H1 (cell line): ENCODE results near the gene ENTPD6. TPM values are rescaled to one million over a fixed set of nuclear protein-coding genes. Genes with fewer than 3 reads are reported as not detected.
"Not testable (repeated sequence)": the region's sequence is repeated elsewhere in the genome, so short reads cannot be mapped to it uniquely, and the experiment has no call there.

ENCODE experiments used
- CTCF ChIA-PET: fragments of 300-600 bp; sonication (Branson Sonifier 250); formaldehyde crosslinking; loops from one replicate; lab custom pipeline; 2021; ENCODE audit not compliant: partially characterized antibody; lab: Charles Lee
- POLR2A ChIA-PET: fragments of 300-600 bp; sonication (Branson Sonifier 250); formaldehyde crosslinking; loops from one replicate; lab custom pipeline; 2021; ENCODE audit warnings: inconsistent platforms; ENCODE audit not compliant: partially characterized antibody; lab: Charles Lee
- DNase-seq, 2 experiments: peaks; one replicate each; pipeline versions ENCODE4 v3.0.0 to v3.0.0-alpha.2; 2010 to 2022; ENCODE audit warnings: low spot score in 2 of 2, low read depth in 1 of 2, mixed read lengths in 1 of 2
- FAIRE-seq: peaks from 2 replicates; lab custom pipeline; 2011; peaks lifted over from hg19 to GRCh38; lab: Jason Lieb, UNC
- H2AFZ ChIP-seq: 2 replicates; pipeline ENCODE4 v1.8.1; 2012; ENCODE audit warnings: low read length, inconsistent platforms
- H2AK5ac ChIP-seq: 2 replicates; pipeline ENCODE4 v1.6.1; 2013; ENCODE audit warnings: low read depth, low read length
- H2BK120ac ChIP-seq: replicated peaks from 2 replicates; pipeline ENCODE3; 2013; ENCODE audit warnings: low read depth, low read length, inconsistent platforms
- H2BK12ac ChIP-seq: 2 replicates; pipeline ENCODE4 v1.6.1; 2013; ENCODE audit warnings: low read depth, low read length
- H2BK15ac ChIP-seq: 2 replicates; pipeline ENCODE4 v1.6.1; 2013; ENCODE audit warnings: low read length
- H2BK20ac ChIP-seq: 2 replicates; pipeline ENCODE4 v1.6.1; 2013; ENCODE audit warnings: low read length
- H2BK5ac ChIP-seq: 2 replicates; pipeline ENCODE4 v1.6.1; 2013; ENCODE audit warnings: low read depth, low read length
- H3K14ac ChIP-seq: 2 replicates; pipeline ENCODE4 v1.6.1; 2013; ENCODE audit warnings: inconsistent platforms; ENCODE audit not compliant: insufficient read length
- H3K18ac ChIP-seq: 2 replicates; pipeline ENCODE4 v1.6.1; 2013; ENCODE audit warnings: low read length; ENCODE audit errors: extremely low read depth
- H3K23ac ChIP-seq: 2 replicates; pipeline ENCODE4 v1.6.1; 2013; ENCODE audit warnings: inconsistent platforms; ENCODE audit not compliant: insufficient read length
- H3K23me2 ChIP-seq: 2 replicates; pipeline ENCODE4 v1.6.1; 2013; ENCODE audit warnings: low read depth, low read length
- H3K27ac ChIP-seq: 2 replicates; pipeline ENCODE4 v1.6.1; 2011; ENCODE audit warnings: low read depth, low read length, inconsistent platforms
- H3K27me3 ChIP-seq, 4 experiments: replicated peaks in 1 of 4; 1 replicate in 1 of 4; 2 replicates in 3 of 4; pipeline versions ENCODE4 v1.6.1 to v1.8.1; 2011 to 2013; ENCODE audit warnings: low read length in 3 of 4, mild to moderate bottlenecking in 3 of 4, inconsistent platforms in 2 of 4, mixed read lengths in 2 of 4, moderate library complexity in 1 of 4; ENCODE audit not compliant: control insufficient read depth in 3 of 4, insufficient read depth in 3 of 4; ENCODE audit errors: extremely low read depth in 1 of 4
- H3K36me3 ChIP-seq, 4 experiments: 2 replicates each; pipeline versions ENCODE4 v1.6.1 to v1.8.1; 2011 to 2013; ENCODE audit warnings: mild to moderate bottlenecking in 4 of 4, low read length in 3 of 4, moderate library complexity in 2 of 4, control low read depth in 1 of 4, inconsistent platforms in 1 of 4; ENCODE audit not compliant: insufficient read depth in 4 of 4, control insufficient read depth in 2 of 4
- H3K4ac ChIP-seq: replicated peaks from 2 replicates; pipeline ENCODE3; 2013; ENCODE audit warnings: low read length, low read depth, mixed read lengths, inconsistent platforms; ENCODE audit not compliant: insufficient read length
- H3K4me1 ChIP-seq, 4 experiments: replicated peaks in 1 of 4; 1 replicate in 1 of 4; 2 replicates in 3 of 4; pipeline versions ENCODE4 v1.6.1 to v1.8.1; 2011 to 2013; ENCODE audit warnings: low read length in 3 of 4, inconsistent platforms in 2 of 4, mixed read lengths in 1 of 4; ENCODE audit not compliant: insufficient read depth in 4 of 4, control insufficient read depth in 3 of 4
- H3K4me2 ChIP-seq, 2 experiments: 2 replicates each; pipeline versions ENCODE4 v1.6.1 to v1.8.1; 2011 to 2013; ENCODE audit warnings: low read depth in 2 of 2, low read length in 2 of 2, control low read depth in 1 of 2, inconsistent platforms in 1 of 2, mild to moderate bottlenecking in 1 of 2; ENCODE audit not compliant: insufficient read depth in 1 of 2
- H3K4me3 ChIP-seq, 4 experiments: fragments of 200-600, 300-600 bp in 1 of 4; sonication (generic), shearing (Covaris generic), sonication (Bioruptor Twin) in 1 of 4; 2 replicates each; pipeline versions ENCODE4 v1.5.1 to v1.8.1; 2011 to 2016; ENCODE audit warnings: low read length in 4 of 4, low read depth in 3 of 4, control low read depth in 2 of 4, inconsistent platforms in 2 of 4, mild to moderate bottlenecking in 2 of 4, mixed read lengths in 1 of 4, moderate library complexity in 1 of 4; ENCODE audit not compliant: insufficient read depth in 2 of 4; ENCODE audit errors: extremely low read depth in 1 of 4
- H3K56ac ChIP-seq: replicated peaks from 2 replicates; pipeline ENCODE3; 2013; ENCODE audit warnings: low read depth, mild to moderate bottlenecking, mixed read lengths, low read length, inconsistent platforms; ENCODE audit not compliant: insufficient read length
- H3K79me1 ChIP-seq: 2 replicates; pipeline ENCODE4 v1.6.1; 2013; ENCODE audit warnings: low read depth, low read length, control low read depth
- H3K79me2 ChIP-seq, 2 experiments: 2 replicates each; pipeline versions ENCODE4 v1.6.1 to v1.8.1; 2012 to 2013; ENCODE audit warnings: low read length in 2 of 2, mild to moderate bottlenecking in 2 of 2, inconsistent platforms in 1 of 2; ENCODE audit not compliant: insufficient read depth in 2 of 2, control insufficient read depth in 1 of 2
- H3K9ac ChIP-seq, 4 experiments: replicated peaks in 1 of 4; 1 replicate in 1 of 4; 2 replicates in 3 of 4; pipeline versions ENCODE4 v1.6.1 to v1.8.1; 2011 to 2013; ENCODE audit warnings: low read depth in 3 of 4, low read length in 3 of 4, control low read depth in 2 of 4, mild to moderate bottlenecking in 2 of 4, moderate library complexity in 2 of 4, inconsistent platforms in 1 of 4; ENCODE audit errors: extremely low read depth in 1 of 4
- H3K9me3 ChIP-seq, 2 experiments: 2 replicates each; pipeline versions ENCODE4 v1.6.1 to v1.8.1; 2012 to 2013; ENCODE audit warnings: mild to moderate bottlenecking in 2 of 2, moderate library complexity in 2 of 2, control low read depth in 1 of 2, inconsistent platforms in 1 of 2, low read depth in 1 of 2, low read length in 1 of 2, mixed read lengths in 1 of 2; ENCODE audit not compliant: insufficient read depth in 2 of 2
- H4K20me1 ChIP-seq, 2 experiments: replicated peaks in 1 of 2; 2 replicates each; pipeline versions ENCODE3 to v1.8.1; 2011 to 2013; ENCODE audit warnings: inconsistent platforms in 2 of 2, low read length in 2 of 2, mild to moderate bottlenecking in 1 of 2; ENCODE audit not compliant: insufficient read depth in 2 of 2, control insufficient read depth in 1 of 2
- H4K5ac ChIP-seq: 2 replicates; pipeline ENCODE4 v1.6.1; 2013; ENCODE audit warnings: low read length, low read depth, mixed read lengths, inconsistent platforms; ENCODE audit not compliant: insufficient read length
- H4K8ac ChIP-seq: 2 replicates; pipeline ENCODE4 v1.8.0; 2013; ENCODE audit warnings: mild to moderate bottlenecking, moderate library complexity, low read length, inconsistent platforms; ENCODE audit not compliant: insufficient read depth; ENCODE audit errors: extremely low read depth
- H4K91ac ChIP-seq: replicated peaks from 2 replicates; pipeline ENCODE3; 2013; ENCODE audit warnings: low read length, mixed read lengths, inconsistent platforms; ENCODE audit not compliant: insufficient read length
- WGBS, 2 experiments: shearing (Covaris generic) in 1 of 2; methylation state at CpG; one replicate each; pipeline versions ENCODE4 v1.1.6 to v1.1.7; 2013 to 2015; ENCODE audit warnings: low lambda C conversion rate in 2 of 2, mixed read lengths in 2 of 2, inconsistent platforms in 1 of 2, low coverage in 1 of 2, missing lambda C conversion rate in 1 of 2; ENCODE audit not compliant: insufficient replicate concordance in 2 of 2, insufficient coverage in 1 of 2, insufficient read length in 1 of 2; ENCODE audit errors: extremely low coverage in 1 of 2, missing lambda C conversion rate in 1 of 2; 5-methylcytosine and 5-hydroxymethylcytosine counted together
- polyA plus RNA-seq, 7 experiments: library from polyadenylated mRNA; depleted of rRNA in 3 of 7; stranded (reverse) in 5 of 7; unstranded in 2 of 7; fragments of >200 nt in 5 of 7; fragments of 200-250 nt in 2 of 7; gene quantifications; 1 replicate in 5 of 7; 2 replicates in 1 of 7; 4 replicates in 1 of 7; pipeline versions ENCODE4 v1.2.1 to v1.2.3, GENCODE V29; 2011 to 2013; ENCODE audit warnings: missing spikeins in 2 of 7, mixed read lengths in 2 of 7
- total RNA-seq: library from RNA; stranded (reverse); fragmentation: NEBNext Ultra II Directional; extraction: Animal tissue kit (Norgen Biotek cat#: 25700); gene quantifications from 2 replicates; pipeline ENCODE4 v1.2.1, GENCODE V29; 2021

Gene ENTPD6
- total and polyA plus RNA-seq, 2 of the 8 experiments (the other 6 are each of a cell fraction or from before 2014, with no cell fraction given), result 47.8 to 57.3 TPM

GRCh38 chr20:25260770-25261437 is 65.4 kb downstream of the ENTPD6 start:
- WGBS, 2 experiments, result 90% methylated on average over 16 of the region's 16 CpGs; no CpG with 5 or more reads in 1 of the 2 experiments
- not testable (repeated sequence) for H2BK20ac ChIP-seq, H3K9me3 ChIP-seq, H2BK12ac ChIP-seq, H3K4me1 ChIP-seq, H3K27ac ChIP-seq, H3K56ac ChIP-seq, H3K4me3 ChIP-seq, H3K18ac ChIP-seq, H4K8ac ChIP-seq, H3K4me2 ChIP-seq, H4K20me1 ChIP-seq, H3K23me2 ChIP-seq, H3K9ac ChIP-seq, H2BK120ac ChIP-seq, H4K5ac ChIP-seq, H3K23ac ChIP-seq, H2BK5ac ChIP-seq, H3K14ac ChIP-seq, FAIRE-seq, H2BK15ac ChIP-seq, H3K27me3 ChIP-seq, H3K4ac ChIP-seq, H4K91ac ChIP-seq, H3K79me2 ChIP-seq, H2AK5ac ChIP-seq, H2AFZ ChIP-seq
- H3K36me3 ChIP-seq, result peaks cover 2 to 17% (median 9%) of the 10 kb centered on the region in 4 experiments; a peak in 3 of 8 replicates
- POLR2A ChIA-PET, result interaction anchor here (1.5 to 2.1 kb wide), 2 partner anchors 11 to 13 kb away, joined by 4 to 6 read pairs; partner anchors contain the start of gene PYGB
- CTCF ChIA-PET, result interaction anchor here (1.2 kb wide), 1 partner anchor 12 kb away, joined by 4 read pairs; no protein-coding TSS in a partner anchor
- peaks cover 10% of the 10 kb centered on the region for H3K79me1 ChIP-seq
- DNase-seq, result peak in 1 of 2 experiments; percentile 31
